ENCODE data around the gene SH3RF3.

- TF ChIP-seq PATZ1 (CRISPR knock-in tag; IDR thresholded peaks at IDR 0.05; ENCODE audit: borderline replicate concordance) (no peak), RARB (CRISPR knock-in tag; IDR thresholded peaks at IDR 0.05) (no peak), ESRRG (CRISPR knock-in tag; IDR thresholded peaks at IDR 0.05) (no peak), ISL1 (CRISPR knock-in tag; IDR thresholded peaks at IDR 0.05) (no peak), SNAI2 (CRISPR knock-in tag; IDR thresholded peaks at IDR 0.05) (no peak), ZFP30 (CRISPR knock-in tag; IDR thresholded peaks at IDR 0.05) (no peak)
These were observed 105.3 kb downstream of the SH3RF3 start for GRCh38 chr2:109234355-109234754.

Measured in SK-N-SH treated with all-trans-retinoic acid at 6 μM for 48 hours (cell line).